Uterus (tissue), 4 donors: ENCODE data around the gene HSPA1B. TPM values are rescaled to one million over a fixed set of nuclear protein-coding genes. Genes with fewer than 3 reads are reported as not detected.
A peak's percentile ranks its signal among the peaks of the same experiment; 100 is the strongest.
"Not testable (repeated sequence)": the region's sequence is repeated elsewhere in the genome, so short reads cannot be mapped to it uniquely, and the experiment has no call there.

Source experiments
- DNase-seq, 2 donors: peaks; one replicate each; pipeline ENCODE4 v3.0.0-alpha.2; 2019 to 2020
- H3K27ac ChIP-seq, 2 donors: fragments of 200-600 bp; sonication (generic); 1 replicate in 1 of 2; 2 replicates in 1 of 2; pipeline ENCODE4 v1.5.1; 2016 to 2018
- H3K27me3 ChIP-seq, 2 donors: fragments of 200-600 bp; sonication (generic); one replicate each; pipeline ENCODE4 v1.5.1; 2018 to 2019; ENCODE audit warnings: control low read depth in 1 of 2
- H3K36me3 ChIP-seq, 2 donors: fragments of 200-600 bp; sonication (generic); one replicate each; pipeline ENCODE4 v1.5.1; 2019; ENCODE audit warnings: control low read depth in 1 of 2
- H3K4me1 ChIP-seq, 2 donors: fragments of 200-600 bp; sonication (generic); one replicate each; pipeline ENCODE4 v1.5.1; 2018 to 2019; ENCODE audit warnings: control low read depth in 1 of 2
- H3K4me3 ChIP-seq, 2 donors: fragments of 200-600 bp; sonication (generic); 1 replicate in 1 of 2; 2 replicates in 1 of 2; pipeline ENCODE4 v1.5.1; 2018 to 2019; ENCODE audit warnings: mild to moderate bottlenecking in 1 of 2
- H3K9me3 ChIP-seq, 2 donors: fragments of 200-600 bp; sonication (generic); one replicate each; pipeline ENCODE4 v1.5.1; 2019; ENCODE audit warnings: control low read depth in 1 of 2
- CTCF ChIP-seq, 4 experiments: fragments of 200-600 bp in 2 of 4; fragments of 450-650 bp in 2 of 4; sonication (generic) in 2 of 4; IDR thresholded peaks; one replicate each; pipeline ENCODE4 v1.5.1; 2016 to 2019; ENCODE audit warnings: antibody characterized with exemption in 4 of 4, mild to moderate bottlenecking in 2 of 4, moderate library complexity in 1 of 4
- POLR2A ChIP-seq, 2 donors: fragments of 450-650 bp; IDR thresholded peaks; one replicate each; pipeline ENCODE4 v1.6.1; 2016; ENCODE audit warnings: antibody characterized with exemption in 2 of 2, mild to moderate bottlenecking in 1 of 2, moderate library complexity in 1 of 2
- intact Hi-C: fragments of 100-400 bp; cut with DNase I; formaldehyde crosslinking; loops from one replicate; pipeline ENCODE4 v1.15.1; 2023; ENCODE audit warnings: low total_unique reads
- total RNA-seq, 4 donors: library from RNA; depleted of rRNA in 3 of 4; stranded (reverse); fragments of >200 nt in 3 of 4; gene quantifications; one replicate each; pipeline versions ENCODE4 v1.1.0 to v1.2.4, GENCODE V29; 2014 to 2023
- donor health status: DM: yes; HTN: yes; CAD: no.

Gene HSPA1B
- total RNA-seq, 4 donors from 2014 or later, result 40.3 to 268 (median 152) TPM

GRCh38 chr6:31797588-31797987 lies 29.9 kb upstream of the HSPA1B start:
- intact Hi-C loops, result loop anchor here (10.0 kb wide), 1 partner anchor 63 kb away; the partner anchor contains the start of gene CLIC1
- no peaks in the 10 kb centered on the region for H3K36me3 ChIP-seq
- no peaks in the 10 kb centered on the region for H3K9me3 ChIP-seq
- DNase-seq, result no peak
- H3K27me3 ChIP-seq, result no peaks in the 10 kb centered on the region
- H3K4me3 ChIP-seq, result no peak overlapping the region
- no peaks in the 10 kb centered on the region for H3K4me1 ChIP-seq
- TF ChIP-seq POLR2A (IDR thresholded peaks at IDR 0.05), result no peak
- no peak for TF ChIP-seq CTCF (IDR thresholded peaks at IDR 0.05)
- peak overlapping the region in 1 of 2 donors; percentile 97 for H3K27ac ChIP-seq

- DNase-seq, result no peak
- H3K27ac ChIP-seq, result peak overlapping the region; percentile 22 to 49
- intact Hi-C loops, result loop anchor here (10.0 kb wide), 1 partner anchor 65 kb away; the partner anchor contains the start of gene CLIC1
- no peaks in the 10 kb centered on the region for H3K4me1 ChIP-seq
- H3K4me3 ChIP-seq, result no peak overlapping the region
- no peaks in the 10 kb centered on the region for H3K27me3 ChIP-seq
- no peaks in the 10 kb centered on the region for H3K9me3 ChIP-seq
- H3K36me3 ChIP-seq, result no peaks in the 10 kb centered on the region
- no peak for TF ChIP-seq CTCF (IDR thresholded peaks at IDR 0.05)
- TF ChIP-seq POLR2A (IDR thresholded peaks at IDR 0.05), result no peak
These were observed 27.8 kb upstream of the HSPA1B start for GRCh38 chr6:31799781-31800180.

- intact Hi-C loops, H3K9me3 ChIP-seq, H3K36me3 ChIP-seq, DNase-seq, H3K4me3 ChIP-seq, H3K4me1 ChIP-seq, H3K27me3 ChIP-seq, H3K27ac ChIP-seq: not testable (repeated sequence)
These were observed 26.3 kb upstream of the HSPA1B start for GRCh38 chr6:31801031-31801927.

GRCh38 chr6:31805939-31806469 lies 21.5 kb upstream of the HSPA1B start:
- Histone ChIP-seq H3K4me1 (peaks cover 0 to 8% of the 10 kb centered on the region in 2 donors), H3K9me3 (no peaks in the 10 kb centered on the region), H3K27me3 (no peaks in the 10 kb centered on the region), H3K36me3 (no peaks in the 10 kb centered on the region), H3K4me3 (peak overlapping the region; percentile 35 to 76), H3K27ac (peak overlapping the region; percentile 90 to 97)
- intact Hi-C loops, result no loop called here
- TF ChIP-seq POLR2A (IDR thresholded peaks at IDR 0.05), result no peak
- no peak for TF ChIP-seq CTCF (IDR thresholded peaks at IDR 0.05)
- DNase-seq, result no peak

- DNase-seq, result peak; percentile 98
- Histone ChIP-seq H3K36me3 (no peaks in the 10 kb centered on the region), H3K9me3 (no peaks in the 10 kb centered on the region), H3K4me1 (peaks cover 0 to 8% of the 10 kb centered on the region in 2 donors), H3K4me3 (peak within 1 kb of the TSS; percentile 35 to 76), H3K27me3 (no peaks in the 10 kb centered on the region), H3K27ac (peak within 1 kb of the TSS; percentile 90 to 97)
- intact Hi-C loops, result no loop called here
- TF ChIP-seq POLR2A (IDR thresholded peaks at IDR 0.05) (peak; percentile 92 to 99), CTCF (IDR thresholded peaks at IDR 0.05) (peak; percentile 3 to 41 (median 23))
These were observed 20.9 kb upstream of the HSPA1B start, which contains the start of gene LSM2 for GRCh38 chr6:31806470-31807272. Gene LSM2 (minus strand): TSS chr6:31806966. CDS start chr6:31806757, 209 bp downstream.

GRCh38 chr6:31808599-31808998 lies 18.9 kb upstream of the HSPA1B start:
- H3K4me3 ChIP-seq, intact Hi-C loops, DNase-seq, H3K4me1 ChIP-seq, H3K36me3 ChIP-seq, H3K27me3 ChIP-seq, H3K27ac ChIP-seq, H3K9me3 ChIP-seq: not testable (repeated sequence)
